ENCODE results near the gene KIF12. TPM values are rescaled to one million over a fixed set of nuclear protein-coding genes. Genes with fewer than 3 reads are reported as not detected.

The KIF12 gene
- total and polyA plus RNA-seq, 2 donors (not counting 3 experiments of a cell fraction or from before 2014, with no cell fraction given), result 0.46 to 0.97 TPM

- Histone ChIP-seq H3K4me3 (replicated peaks in 1 of 3; ENCODE audit: insufficient read depth in 1 of 3, low read depth in 1 of 3, low read length in 3 of 3) (no peak overlapping the region), H3K36me3 (ENCODE audit: control insufficient read depth in 2 of 2, extremely low read depth in 1 of 2, insufficient read depth in 2 of 2, low read length in 2 of 2) (no peaks in the 10 kb centered on the region), H3K79me2 (ENCODE audit: control insufficient read depth, insufficient read depth, low read length) (no peaks in the 10 kb centered on the region), H3K9ac (replicated peaks; ENCODE audit: extremely low read depth, insufficient read depth, low read length) (no peak overlapping the region), H3K4me1 (ENCODE audit: control insufficient read depth, extremely low read depth, insufficient read depth, low read length) (no peaks in the 10 kb centered on the region), H4K20me1 (replicated peaks; ENCODE audit: control insufficient read depth, extremely low read depth, insufficient read depth, low read length) (no peaks in the 10 kb centered on the region), H3K9me3 (replicated peaks; ENCODE audit: control insufficient read depth, insufficient read depth, low read length) (no peaks in the 10 kb centered on the region), H3K27ac (ENCODE audit: insufficient read depth, low read depth, low read length) (no peak overlapping the region), H3K27me3 (ENCODE audit: control insufficient read depth in 2 of 2, insufficient read depth in 2 of 2, low read length in 2 of 2) (peaks cover 34 to 45% of the 10 kb centered on the region in 2 experiments), H3K9me1 (replicated peaks; ENCODE audit: control insufficient read depth, extremely low read depth, insufficient read depth, low read length) (no peaks in the 10 kb centered on the region), H2AFZ (ENCODE audit: low read depth, low read length) (no peak overlapping the region), H3K4me2 (ENCODE audit: insufficient read depth, low read length) (no peak overlapping the region)
- POLR2A ChIA-PET, result no interaction called here
- BruUV-seq (replicated peaks), result no TSS peak
- dilution Hi-C loops (cut with MboI; ENCODE audit: extremely low pct_ligation_motif_present, low sequenced_read_pairs) (no loop called here), intact Hi-C loops (cut with micrococcal nuclease) (no loop called here)
- no peak for DNase-seq (ENCODE audit: low read depth, low spot score)
- CTCF ChIA-PET, result interaction anchor here (1.1 to 5.1 kb wide), 3 partner anchors 8 to 175 kb away, joined by 5 to 41 read pairs (median 8); no protein-coding TSS in a partner anchor
- FAIRE-seq, result no peak
- no peak for TF ChIP-seq POLR2AphosphoS5 (IDR thresholded peaks at IDR 0.05; ENCODE audit: insufficient read depth, low read depth, low read length)
- no peak for TF ChIP-seq POLR2A (IDR thresholded peaks at IDR 0.05; ENCODE audit: low read depth, low read length)
- no peak for TF ChIP-seq JUN (IDR thresholded peaks at IDR 0.05; ENCODE audit: borderline replicate concordance, insufficient read depth, insufficient read length, low read depth)
Measured at GRCh38 chr9:114115654-114116125, 16.6 kb upstream of the KIF12 start.

- Histone ChIP-seq H2AFZ (ENCODE audit: low read depth, low read length) (no peak overlapping the region), H3K27ac (ENCODE audit: insufficient read depth, low read depth, low read length) (no peak overlapping the region), H3K36me3 (ENCODE audit: control insufficient read depth in 2 of 2, extremely low read depth in 1 of 2, insufficient read depth in 2 of 2, low read length in 2 of 2) (no peaks in the 10 kb centered on the region), H3K79me2 (ENCODE audit: control insufficient read depth, insufficient read depth, low read length) (no peaks in the 10 kb centered on the region), H3K4me1 (ENCODE audit: control insufficient read depth, extremely low read depth, insufficient read depth, low read length) (no peaks in the 10 kb centered on the region), H3K4me3 (replicated peaks in 1 of 3; ENCODE audit: insufficient read depth in 1 of 3, low read depth in 1 of 3, low read length in 3 of 3) (no peak overlapping the region), H3K27me3 (ENCODE audit: control insufficient read depth in 2 of 2, insufficient read depth in 2 of 2, low read length in 2 of 2) (peaks cover 32 to 44% of the 10 kb centered on the region in 2 experiments), H4K20me1 (replicated peaks; ENCODE audit: control insufficient read depth, extremely low read depth, insufficient read depth, low read length) (no peaks in the 10 kb centered on the region), H3K9ac (replicated peaks; ENCODE audit: extremely low read depth, insufficient read depth, low read length) (no peak overlapping the region), H3K4me2 (ENCODE audit: insufficient read depth, low read length) (no peak overlapping the region), H3K9me3 (replicated peaks; ENCODE audit: control insufficient read depth, insufficient read depth, low read length) (no peaks in the 10 kb centered on the region), H3K9me1 (replicated peaks; ENCODE audit: control insufficient read depth, extremely low read depth, insufficient read depth, low read length) (no peaks in the 10 kb centered on the region)
- no peak for FAIRE-seq
- CTCF ChIA-PET, result interaction anchor here (2.3 kb wide), 1 partner anchor 32 kb away, joined by 8 read pairs; no protein-coding TSS in a partner anchor
- TF ChIP-seq JUN (IDR thresholded peaks at IDR 0.05; ENCODE audit: borderline replicate concordance, insufficient read depth, insufficient read length, low read depth), result no peak
- TF ChIP-seq POLR2AphosphoS5 (IDR thresholded peaks at IDR 0.05; ENCODE audit: insufficient read depth, low read depth, low read length), result no peak
- TF ChIP-seq FOS (IDR thresholded peaks at IDR 0.05; ENCODE audit: borderline replicate concordance, insufficient read depth, low read length), result no peak
- no peak for TF ChIP-seq MYC (IDR thresholded peaks at IDR 0.05; ENCODE audit: low read depth, low read length)
- intact Hi-C loops (cut with micrococcal nuclease), result no loop called here
- POLR2A ChIA-PET, result no interaction called here
- dilution Hi-C loops (cut with MboI; ENCODE audit: extremely low pct_ligation_motif_present, low sequenced_read_pairs), result no loop called here
- DNase-seq (ENCODE audit: low read depth, low spot score), result no peak
- BruUV-seq (replicated peaks), result no TSS peak
Measured at GRCh38 chr9:114114364-114114763, 15.3 kb upstream of the KIF12 start.
